ENCODE results near the gene RASAL2. TPM values are rescaled to one million over a fixed set of nuclear protein-coding genes. Genes with fewer than 3 reads are reported as not detected.

The RASAL2 gene
- total RNA-seq, 1 experiment from 2014 or later, result 21.3 TPM

Small RNA genes lying within 50 kb of the gene (small RNA-seq; reads per million reads assigned to genes)
- gene RF00017, result not detected

Other genes starting within 250 kb of the RASAL2 start
- gene SEC16B, start 124.0 kb upstream of the RASAL2 start, total RNA-seq (2014; rRNA removed; shearing (Covaris generic)), result 1.5 and 2.9 TPM in 2 replicates